OCI-M1 (cell line): ENCODE data around the gene ITGBL1.

Source experiments
- DNase-seq: peaks from one replicate; lab custom pipeline; 2025; lab: John Stamatoyannopoulos, UW

ITGBL1 gene

GRCh38 chr13:101626925-101627555 is 174.6 kb downstream of the ITGBL1 start:
- DNase-seq: peak; percentile 94

GRCh38 chr13:101627556-101627943 is 175.1 kb downstream of the ITGBL1 start:
- DNase-seq: peak; percentile 84

- DNase-seq: no peak
Measured at GRCh38 chr13:101628900-101629299, 176.4 kb downstream of the ITGBL1 start.

- no peak for DNase-seq
Measured at GRCh38 chr13:101631395-101631794, 178.9 kb downstream of the ITGBL1 start.

GRCh38 chr13:101634142-101634541 is 181.7 kb downstream of the ITGBL1 start:
- no peak for DNase-seq

- DNase-seq: no peak
Measured at GRCh38 chr13:101639711-101640110, 187.2 kb downstream of the ITGBL1 start.

GRCh38 chr13:101640788-101641400 is 188.4 kb downstream of the ITGBL1 start:
- no peak for DNase-seq

GRCh38 chr13:101645871-101646270 is 193.4 kb downstream of the ITGBL1 start:
- no peak for DNase-seq

- no peak for DNase-seq
Measured at GRCh38 chr13:101647760-101648159, 195.3 kb downstream of the ITGBL1 start.

GRCh38 chr13:101648766-101649487 is 196.5 kb downstream of the ITGBL1 start:
- no peak for DNase-seq

- peak; percentile 10 for DNase-seq
Measured at GRCh38 chr13:101649488-101650126, 197.1 kb downstream of the ITGBL1 start.

GRCh38 chr13:101654883-101655282 is 202.4 kb downstream of the ITGBL1 start:
- DNase-seq: no peak

GRCh38 chr13:101655435-101655834 is 203.0 kb downstream of the ITGBL1 start:
- DNase-seq: peak; percentile 42

- DNase-seq: no peak
Measured at GRCh38 chr13:101660711-101661110, 208.2 kb downstream of the ITGBL1 start.

GRCh38 chr13:101661839-101662238 is 209.4 kb downstream of the ITGBL1 start:
- DNase-seq: no peak

- DNase-seq: peak; percentile 52
Measured at GRCh38 chr13:101673360-101674105, 221.1 kb downstream of the ITGBL1 start.

GRCh38 chr13:101681834-101682233 is 229.4 kb downstream of the ITGBL1 start:
- no peak for DNase-seq

GRCh38 chr13:101686003-101686402 is 233.5 kb downstream of the ITGBL1 start:
- DNase-seq: no peak

- DNase-seq: no peak
Measured at GRCh38 chr13:101690871-101691270, 238.4 kb downstream of the ITGBL1 start.

GRCh38 chr13:101691341-101691860 is 238.9 kb downstream of the ITGBL1 start:
- no peak for DNase-seq

GRCh38 chr13:101695870-101696516 is 243.5 kb downstream of the ITGBL1 start:
- DNase-seq: peak; percentile 4
